HEK293 (cell line): ENCODE measurements around the gene CNNM1.

Experiments used
- BCL11A ChIP-seq: fragments of 450-650 bp; formaldehyde crosslinking; IDR thresholded peaks from 2 replicates; pipeline ENCODE4 v1.5.1; 2016; ENCODE audit warnings: low read depth, missing biosample characterization, missing genetic modification characterization
- PRDM2 ChIP-seq: fragments of 450-650 bp; formaldehyde crosslinking; IDR thresholded peaks from 2 replicates; pipeline ENCODE4 v1.5.1; 2016; ENCODE audit warnings: missing biosample characterization, missing genetic modification characterization, borderline replicate concordance
- REPIN1 ChIP-seq: fragments of 450-650 bp; formaldehyde crosslinking; IDR thresholded peaks from 2 replicates; pipeline ENCODE4 v1.5.1; 2017; ENCODE audit warnings: missing biosample characterization, missing genetic modification characterization, low read depth
- SP2 ChIP-seq: fragments of 450-650 bp; formaldehyde crosslinking; IDR thresholded peaks from 2 replicates; pipeline ENCODE4 v1.5.1; 2016; ENCODE audit warnings: missing biosample characterization, missing genetic modification characterization
- ZNF121 ChIP-seq: fragments of 450-650 bp; formaldehyde crosslinking; IDR thresholded peaks from 2 replicates; pipeline ENCODE4 v1.5.1; 2016; ENCODE audit warnings: missing biosample characterization, missing genetic modification characterization
- ZNF335 ChIP-seq: fragments of 450-650 bp; formaldehyde crosslinking; conservative IDR thresholded peaks from 2 replicates; pipeline ENCODE4 v1.5.1; 2016; ENCODE audit warnings: missing biosample characterization, missing genetic modification characterization
- ZNF362 ChIP-seq: fragments of 450-650 bp; formaldehyde crosslinking; IDR thresholded peaks from 2 replicates; pipeline ENCODE4 v1.5.1; 2016; ENCODE audit warnings: missing biosample characterization, missing genetic modification characterization
- ZNF549 ChIP-seq: fragments of 450-650 bp; IDR thresholded peaks from 2 replicates; pipeline ENCODE4 v1.5.1; 2018; ENCODE audit warnings: missing biosample characterization, missing genetic modification characterization, mild to moderate bottlenecking, inconsistent platforms, moderate library complexity
- ZNF639 ChIP-seq: fragments of 450-650 bp; formaldehyde crosslinking; IDR thresholded peaks from 2 replicates; pipeline ENCODE4 v1.5.1; 2016; ENCODE audit warnings: missing biosample characterization, missing genetic modification characterization
- ZNF830 ChIP-seq: fragments of 450-650 bp; IDR thresholded peaks from 2 replicates; pipeline ENCODE4 v1.5.0; 2018; ENCODE audit warnings: missing biosample characterization, missing genetic modification characterization, low read depth, mild to moderate bottlenecking, moderate library complexity
- TF ChIP-seq, protein P1 (sequence below): fragments of 450-650 bp; formaldehyde crosslinking; IDR thresholded peaks from 2 replicates; pipeline ENCODE4 v1.5.1; 2016; ENCODE audit warnings: missing biosample characterization, missing genetic modification characterization
- TF ChIP-seq, protein P2 (sequence below): fragments of 450-650 bp; formaldehyde crosslinking; IDR thresholded peaks from 2 replicates; pipeline ENCODE4 v1.5.1; 2016; ENCODE audit warnings: missing biosample characterization, missing genetic modification characterization
- TF ChIP-seq, protein P3 (sequence below): fragments of 450-650 bp; formaldehyde crosslinking; IDR thresholded peaks from 2 replicates; pipeline ENCODE4 v1.5.1; 2016; ENCODE audit warnings: missing biosample characterization, missing genetic modification characterization
- TF ChIP-seq, protein P4 (sequence below): fragments of 450-650 bp; formaldehyde crosslinking; conservative IDR thresholded peaks from 2 replicates; pipeline ENCODE4 v1.5.1; 2016; ENCODE audit warnings: low read depth, missing biosample characterization, missing genetic modification characterization

DNA sequence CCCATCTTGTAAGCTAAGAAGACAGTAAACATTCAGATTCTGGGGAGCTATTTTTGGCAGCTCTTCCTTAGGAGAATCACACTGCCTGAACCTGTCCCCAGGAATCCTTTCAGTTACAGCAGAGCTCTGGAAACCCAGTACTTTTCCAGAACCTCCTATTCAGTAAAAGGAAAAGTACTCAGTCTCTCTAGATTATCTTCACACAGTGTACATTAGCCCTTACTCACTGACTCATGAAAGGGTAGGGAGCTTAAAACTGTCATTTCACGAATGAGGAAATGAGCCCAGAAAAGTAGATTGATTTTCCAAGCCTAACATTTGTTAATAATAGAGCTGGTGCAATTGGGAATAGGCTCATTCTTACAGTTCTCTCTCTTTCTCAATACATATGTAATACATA lies 3.9 kb upstream of the CNNM1 start:
- TF ChIP-seq, protein P1, sequence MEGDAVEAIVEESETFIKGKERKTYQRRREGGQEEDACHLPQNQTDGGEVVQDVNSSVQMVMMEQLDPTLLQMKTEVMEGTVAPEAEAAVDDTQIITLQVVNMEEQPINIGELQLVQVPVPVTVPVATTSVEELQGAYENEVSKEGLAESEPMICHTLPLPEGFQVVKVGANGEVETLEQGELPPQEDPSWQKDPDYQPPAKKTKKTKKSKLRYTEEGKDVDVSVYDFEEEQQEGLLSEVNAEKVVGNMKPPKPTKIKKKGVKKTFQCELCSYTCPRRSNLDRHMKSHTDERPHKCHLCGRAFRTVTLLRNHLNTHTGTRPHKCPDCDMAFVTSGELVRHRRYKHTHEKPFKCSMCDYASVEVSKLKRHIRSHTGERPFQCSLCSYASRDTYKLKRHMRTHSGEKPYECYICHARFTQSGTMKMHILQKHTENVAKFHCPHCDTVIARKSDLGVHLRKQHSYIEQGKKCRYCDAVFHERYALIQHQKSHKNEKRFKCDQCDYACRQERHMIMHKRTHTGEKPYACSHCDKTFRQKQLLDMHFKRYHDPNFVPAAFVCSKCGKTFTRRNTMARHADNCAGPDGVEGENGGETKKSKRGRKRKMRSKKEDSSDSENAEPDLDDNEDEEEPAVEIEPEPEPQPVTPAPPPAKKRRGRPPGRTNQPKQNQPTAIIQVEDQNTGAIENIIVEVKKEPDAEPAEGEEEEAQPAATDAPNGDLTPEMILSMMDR (tag by site-specific recombination) = no peak
- TF ChIP-seq, protein P2, sequence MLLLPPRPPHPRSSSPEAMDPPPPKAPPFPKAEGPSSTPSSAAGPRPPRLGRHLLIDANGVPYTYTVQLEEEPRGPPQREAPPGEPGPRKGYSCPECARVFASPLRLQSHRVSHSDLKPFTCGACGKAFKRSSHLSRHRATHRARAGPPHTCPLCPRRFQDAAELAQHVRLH (tag by site-specific recombination) = no peak
- TF ChIP-seq ZNF362 (tag by site-specific recombination) = no peak
- TF ChIP-seq ZNF121 (tag by site-specific recombination) = no peak
- TF ChIP-seq ZNF549 = no peak
- TF ChIP-seq BCL11A (tag by site-specific recombination) = no peak
- no peak for TF ChIP-seq ZNF335 (tag by site-specific recombination)
- TF ChIP-seq, protein P3, sequence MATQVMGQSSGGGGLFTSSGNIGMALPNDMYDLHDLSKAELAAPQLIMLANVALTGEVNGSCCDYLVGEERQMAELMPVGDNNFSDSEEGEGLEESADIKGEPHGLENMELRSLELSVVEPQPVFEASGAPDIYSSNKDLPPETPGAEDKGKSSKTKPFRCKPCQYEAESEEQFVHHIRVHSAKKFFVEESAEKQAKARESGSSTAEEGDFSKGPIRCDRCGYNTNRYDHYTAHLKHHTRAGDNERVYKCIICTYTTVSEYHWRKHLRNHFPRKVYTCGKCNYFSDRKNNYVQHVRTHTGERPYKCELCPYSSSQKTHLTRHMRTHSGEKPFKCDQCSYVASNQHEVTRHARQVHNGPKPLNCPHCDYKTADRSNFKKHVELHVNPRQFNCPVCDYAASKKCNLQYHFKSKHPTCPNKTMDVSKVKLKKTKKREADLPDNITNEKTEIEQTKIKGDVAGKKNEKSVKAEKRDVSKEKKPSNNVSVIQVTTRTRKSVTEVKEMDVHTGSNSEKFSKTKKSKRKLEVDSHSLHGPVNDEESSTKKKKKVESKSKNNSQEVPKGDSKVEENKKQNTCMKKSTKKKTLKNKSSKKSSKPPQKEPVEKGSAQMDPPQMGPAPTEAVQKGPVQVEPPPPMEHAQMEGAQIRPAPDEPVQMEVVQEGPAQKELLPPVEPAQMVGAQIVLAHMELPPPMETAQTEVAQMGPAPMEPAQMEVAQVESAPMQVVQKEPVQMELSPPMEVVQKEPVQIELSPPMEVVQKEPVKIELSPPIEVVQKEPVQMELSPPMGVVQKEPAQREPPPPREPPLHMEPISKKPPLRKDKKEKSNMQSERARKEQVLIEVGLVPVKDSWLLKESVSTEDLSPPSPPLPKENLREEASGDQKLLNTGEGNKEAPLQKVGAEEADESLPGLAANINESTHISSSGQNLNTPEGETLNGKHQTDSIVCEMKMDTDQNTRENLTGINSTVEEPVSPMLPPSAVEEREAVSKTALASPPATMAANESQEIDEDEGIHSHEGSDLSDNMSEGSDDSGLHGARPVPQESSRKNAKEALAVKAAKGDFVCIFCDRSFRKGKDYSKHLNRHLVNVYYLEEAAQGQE (tag by site-specific recombination) = no peak
- TF ChIP-seq, protein P4, sequence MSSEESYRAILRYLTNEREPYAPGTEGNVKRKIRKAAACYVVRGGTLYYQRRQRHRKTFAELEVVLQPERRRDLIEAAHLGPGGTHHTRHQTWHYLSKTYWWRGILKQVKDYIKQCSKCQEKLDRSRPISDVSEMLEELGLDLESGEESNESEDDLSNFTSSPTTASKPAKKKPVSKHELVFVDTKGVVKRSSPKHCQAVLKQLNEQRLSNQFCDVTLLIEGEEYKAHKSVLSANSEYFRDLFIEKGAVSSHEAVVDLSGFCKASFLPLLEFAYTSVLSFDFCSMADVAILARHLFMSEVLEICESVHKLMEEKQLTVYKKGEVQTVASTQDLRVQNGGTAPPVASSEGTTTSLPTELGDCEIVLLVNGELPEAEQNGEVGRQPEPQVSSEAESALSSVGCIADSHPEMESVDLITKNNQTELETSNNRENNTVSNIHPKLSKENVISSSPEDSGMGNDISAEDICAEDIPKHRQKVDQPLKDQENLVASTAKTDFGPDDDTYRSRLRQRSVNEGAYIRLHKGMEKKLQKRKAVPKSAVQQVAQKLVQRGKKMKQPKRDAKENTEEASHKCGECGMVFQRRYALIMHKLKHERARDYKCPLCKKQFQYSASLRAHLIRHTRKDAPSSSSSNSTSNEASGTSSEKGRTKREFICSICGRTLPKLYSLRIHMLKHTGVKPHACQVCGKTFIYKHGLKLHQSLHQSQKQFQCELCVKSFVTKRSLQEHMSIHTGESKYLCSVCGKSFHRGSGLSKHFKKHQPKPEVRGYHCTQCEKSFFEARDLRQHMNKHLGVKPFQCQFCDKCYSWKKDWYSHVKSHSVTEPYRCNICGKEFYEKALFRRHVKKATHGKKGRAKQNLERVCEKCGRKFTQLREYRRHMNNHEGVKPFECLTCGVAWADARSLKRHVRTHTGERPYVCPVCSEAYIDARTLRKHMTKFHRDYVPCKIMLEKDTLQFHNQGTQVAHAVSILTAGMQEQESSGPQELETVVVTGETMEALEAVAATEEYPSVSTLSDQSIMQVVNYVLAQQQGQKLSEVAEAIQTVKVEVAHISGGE (tag by site-specific recombination) = no peak
- no peak for TF ChIP-seq ZNF639 (tag by site-specific recombination)
- no peak for TF ChIP-seq ZNF830 (tag by site-specific recombination)
- no peak for TF ChIP-seq PRDM2 (tag by site-specific recombination)
- TF ChIP-seq REPIN1 (tag by site-specific recombination) = no peak
- no peak for TF ChIP-seq SP2 (tag by site-specific recombination)
